HG03378 (cell line): ENCODE data around the gene FMN1.

Experiments
- ATAC-seq: cut with Tn5 transposase; IDR thresholded peaks from one replicate; pipeline ENCODE4 v1.9.1; 2021; ENCODE audit warnings: mild to moderate bottlenecking, moderate library complexity; ENCODE audit not compliant: unreplicated experiment

The FMN1 gene

DNA sequence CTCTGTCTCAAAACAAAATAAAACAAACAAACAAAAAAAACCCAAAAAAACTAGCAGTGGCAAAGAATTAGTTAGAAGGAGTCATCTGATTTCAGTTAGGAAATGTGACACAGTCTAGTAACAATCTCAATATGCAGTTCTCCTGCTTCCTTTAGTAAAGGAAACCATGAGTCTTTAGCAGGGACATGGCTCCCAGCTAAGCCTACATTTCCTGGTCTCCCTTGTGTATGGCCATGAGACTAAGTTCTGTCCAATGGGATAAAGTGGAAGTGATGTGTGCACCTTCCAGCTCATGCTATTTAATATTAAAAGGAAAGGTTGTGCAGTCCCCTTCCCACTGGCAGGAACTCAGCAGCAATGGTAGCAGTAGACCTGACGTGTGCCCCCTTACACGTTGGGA lies 402.1 kb downstream of the FMN1 start:
- ATAC-seq = no peak

GRCh38 chr15:32790352-32790999 lies 404.0 kb downstream of the FMN1 start:
- ATAC-seq = no peak

GRCh38 chr15:32787949-32788348 lies 406.6 kb downstream of the FMN1 start:
- no peak for ATAC-seq

DNA sequence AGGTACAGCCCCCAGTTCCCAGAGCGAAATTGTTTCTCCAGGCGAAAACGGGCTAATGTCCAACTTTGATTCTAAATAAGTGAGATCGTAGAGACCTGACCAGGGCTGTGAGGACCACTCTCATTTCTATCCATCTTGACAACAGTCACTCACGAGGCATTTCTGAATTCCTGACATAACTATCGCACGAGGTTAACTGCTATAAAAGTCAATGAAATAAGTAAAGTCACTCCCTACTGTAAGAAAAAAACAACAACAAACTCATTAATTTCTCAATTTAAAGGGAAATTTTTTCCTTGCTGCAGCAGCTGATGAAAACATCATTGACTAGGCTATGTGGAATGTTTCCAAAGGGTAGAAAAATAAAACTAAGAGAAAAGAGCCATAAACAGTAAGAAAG lies 407.6 kb downstream of the FMN1 start:
- no peak for ATAC-seq

DNA sequence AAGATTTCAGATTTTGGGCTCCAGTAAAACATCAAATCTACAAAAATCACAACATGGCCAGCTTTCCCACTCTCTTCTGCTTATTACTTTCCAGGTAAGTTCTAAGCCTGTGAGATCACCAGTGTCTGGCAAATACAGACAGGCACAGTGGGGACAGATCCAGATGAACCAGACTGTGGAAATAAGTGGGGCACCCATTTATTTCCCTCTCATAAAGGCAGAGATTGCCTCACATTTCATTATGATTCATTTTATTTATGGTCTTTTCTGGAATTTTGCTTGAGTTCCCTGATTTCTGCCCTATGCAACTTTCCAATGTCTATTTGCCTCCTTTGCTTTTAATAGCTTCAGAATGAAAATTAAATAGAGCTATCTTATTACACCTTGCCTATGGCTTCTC lies 409.9 kb downstream of the FMN1 start:
- no peak for ATAC-seq

DNA sequence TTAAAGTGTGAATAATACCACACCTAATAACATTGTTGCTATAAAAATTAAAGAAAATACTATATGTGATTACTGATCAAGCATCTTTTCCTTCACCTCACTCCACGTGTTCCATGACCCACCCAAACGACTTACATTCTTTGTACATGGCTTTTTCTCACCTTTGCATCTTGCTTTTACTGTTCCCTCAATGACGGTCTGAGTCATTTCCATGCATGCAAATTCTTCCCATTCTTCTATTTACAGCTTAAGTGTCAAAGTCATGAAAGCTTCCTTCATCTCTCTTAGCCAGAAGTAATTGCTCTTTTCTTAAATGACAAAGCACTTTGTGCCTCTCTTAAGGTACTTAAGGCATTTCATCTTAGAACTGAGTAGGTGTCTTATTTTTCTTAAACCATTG lies 412.7 kb downstream of the FMN1 start:
- ATAC-seq = no peak

DNA sequence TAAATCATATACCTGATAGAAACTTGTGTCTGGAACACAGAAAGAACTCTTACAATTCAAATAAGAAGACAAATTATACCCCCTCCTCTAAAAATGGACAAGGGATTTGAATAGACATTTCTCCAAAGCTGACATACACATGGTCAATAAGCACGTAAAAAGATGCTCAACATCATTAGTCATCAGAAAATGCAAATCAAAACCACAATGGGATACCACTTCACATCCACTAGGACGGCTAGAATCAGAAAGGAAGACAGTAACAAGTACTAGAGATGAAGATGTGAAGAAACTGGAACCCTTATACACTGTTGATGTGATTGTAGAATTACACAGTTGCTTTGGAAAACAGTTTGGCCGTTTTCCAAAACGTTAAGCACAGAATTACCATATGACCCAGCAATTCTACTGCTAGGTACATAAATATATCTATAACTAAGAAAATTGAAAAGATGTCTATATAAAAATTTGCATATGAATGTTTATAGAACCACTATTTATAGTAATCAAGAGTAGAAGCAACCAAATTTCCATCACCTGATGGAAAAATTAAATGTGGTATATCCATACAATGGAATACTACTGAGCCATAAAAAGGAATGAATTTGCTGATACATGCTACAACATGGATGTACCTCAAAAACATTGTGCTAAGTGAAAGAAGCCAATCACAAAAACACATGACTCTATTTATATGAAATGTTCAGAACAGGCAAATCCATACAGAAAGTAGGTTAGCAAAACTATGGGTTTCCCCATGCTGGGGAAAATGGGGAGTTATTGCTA lies 415.9 kb downstream of the FMN1 start:
- no peak for ATAC-seq

DNA sequence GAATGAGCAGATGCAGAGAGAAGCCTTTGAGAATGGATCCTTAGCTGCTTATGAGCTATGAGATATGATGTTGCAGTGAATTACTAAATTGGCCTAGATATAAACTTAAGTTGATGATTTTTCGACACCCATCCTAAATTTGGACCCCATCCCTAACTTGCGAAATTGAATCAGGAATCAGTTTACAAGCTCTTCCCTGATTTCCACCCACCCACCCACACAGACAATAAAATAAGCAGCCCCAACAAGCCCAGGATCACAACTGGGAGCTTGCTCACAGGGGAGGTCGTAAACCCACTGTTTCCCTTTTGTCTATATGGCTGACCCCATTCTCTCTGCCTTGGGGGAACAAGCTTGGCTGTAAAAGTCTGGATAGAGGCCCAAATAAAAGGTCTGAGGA lies 419.4 kb downstream of the FMN1 start:
- ATAC-seq = no peak

- no peak for ATAC-seq
Observed at GRCh38 chr15:32774022-32774421, 420.5 kb downstream of the FMN1 start.

GRCh38 chr15:32767236-32767635 lies 427.3 kb downstream of the FMN1 start:
- ATAC-seq = no peak

- ATAC-seq = no peak
Observed at GRCh38 chr15:32766101-32766500, 428.4 kb downstream of the FMN1 start.

DNA sequence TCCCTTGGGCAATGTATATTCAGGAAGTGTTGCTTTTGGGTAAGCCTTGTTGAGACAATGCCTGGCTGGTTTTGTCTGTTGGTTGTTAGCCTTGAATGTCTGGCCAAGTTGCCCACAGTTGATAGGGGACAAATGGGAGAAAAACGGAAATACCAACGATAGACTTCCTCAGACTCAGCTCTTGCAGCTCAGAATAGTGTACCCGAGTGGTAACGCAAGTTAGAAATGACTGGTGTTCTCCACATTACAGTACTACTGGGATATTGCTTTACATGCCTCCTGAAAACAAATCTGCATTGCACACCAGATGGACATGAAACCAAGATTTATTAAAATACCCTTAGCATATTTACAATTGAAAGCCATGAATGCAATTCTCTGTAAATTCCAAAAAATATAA lies 429.3 kb downstream of the FMN1 start:
- no peak for ATAC-seq

- no peak for ATAC-seq
Observed at GRCh38 chr15:32763295-32763694, 431.2 kb downstream of the FMN1 start.

- ATAC-seq = no peak
Observed at GRCh38 chr15:32757426-32757825, 437.1 kb downstream of the FMN1 start.

GRCh38 chr15:32750979-32751378 lies 443.5 kb downstream of the FMN1 start:
- ATAC-seq = no peak

DNA sequence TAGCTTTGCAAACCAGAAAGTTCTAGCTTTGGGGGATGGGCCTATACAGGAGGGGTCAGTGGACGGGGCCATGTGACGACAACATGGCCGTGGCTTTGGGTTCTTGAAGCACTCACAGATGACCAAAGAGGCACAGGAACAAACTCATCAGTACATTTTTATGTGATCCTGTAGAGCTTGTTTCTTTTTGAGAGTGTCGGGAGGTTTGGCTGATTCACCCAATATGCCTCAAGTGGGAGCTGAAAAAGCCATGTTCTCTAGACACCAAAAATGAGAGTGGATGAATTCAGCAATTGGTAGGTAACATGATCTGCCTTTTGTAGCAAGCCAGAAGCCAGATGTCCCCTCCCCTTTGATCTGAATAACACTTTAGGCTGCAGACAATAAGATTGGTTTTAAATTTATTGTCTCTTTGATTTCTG lies 446.6 kb downstream of the FMN1 start:
- no peak for ATAC-seq

DNA sequence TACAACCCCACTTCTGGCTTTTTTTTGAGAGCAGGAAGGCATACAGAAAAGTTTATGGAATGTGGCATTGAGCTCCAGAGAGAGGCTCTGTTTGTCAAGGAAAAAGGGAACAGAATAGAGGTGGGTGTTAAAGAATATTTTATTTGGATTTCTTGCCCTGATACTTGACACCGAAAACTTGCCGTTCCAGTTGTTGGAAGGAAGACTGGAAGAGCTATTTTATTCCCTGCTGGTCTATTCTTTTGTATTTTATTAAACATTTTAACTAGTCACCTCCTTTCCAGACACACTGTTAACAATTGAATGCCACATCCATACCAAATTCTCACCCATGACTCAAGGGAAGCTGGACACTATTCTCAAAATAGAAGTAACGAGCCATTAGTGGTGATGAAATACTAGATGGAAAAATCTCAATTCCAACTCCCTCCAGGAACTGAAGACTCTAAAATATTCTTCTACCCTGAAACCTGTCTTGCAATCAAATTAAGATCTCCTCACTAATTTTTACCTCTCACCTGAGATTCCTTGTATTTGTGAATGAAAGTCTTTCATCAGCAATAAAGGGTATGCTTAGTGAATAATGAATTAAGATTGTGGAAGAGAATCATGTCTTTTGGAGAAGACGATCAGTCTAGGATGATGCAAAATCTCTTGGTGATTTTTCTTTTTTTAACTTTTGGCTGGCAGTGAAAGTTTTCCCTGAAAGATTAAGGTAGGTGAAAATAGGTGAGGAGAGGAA lies 448.2 kb downstream of the FMN1 start:
- ATAC-seq = no peak

GRCh38 chr15:32743411-32744140 lies 450.9 kb downstream of the FMN1 start:
- ATAC-seq = no peak

GRCh38 chr15:32739522-32740063 lies 454.9 kb downstream of the FMN1 start:
- ATAC-seq = no peak

DNA sequence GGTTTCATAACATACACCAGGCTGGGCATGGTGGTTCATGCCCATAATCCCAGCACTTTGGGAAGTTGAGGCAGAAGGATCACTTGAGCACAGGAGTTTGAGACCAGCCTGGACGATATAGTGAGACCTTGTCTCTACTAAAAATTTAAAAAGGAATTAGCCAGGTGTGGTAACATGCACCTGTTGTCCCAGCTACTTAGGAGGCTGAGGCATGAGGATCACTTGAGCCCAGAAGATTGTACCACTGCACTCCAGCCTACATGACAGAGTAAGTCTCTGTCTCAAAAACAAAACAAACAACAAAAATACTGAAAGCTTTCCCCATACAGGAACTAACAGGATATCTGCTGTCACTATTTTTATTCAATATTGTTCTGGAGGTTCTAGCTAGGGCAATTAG lies 455.8 kb downstream of the FMN1 start:
- no peak for ATAC-seq

DNA sequence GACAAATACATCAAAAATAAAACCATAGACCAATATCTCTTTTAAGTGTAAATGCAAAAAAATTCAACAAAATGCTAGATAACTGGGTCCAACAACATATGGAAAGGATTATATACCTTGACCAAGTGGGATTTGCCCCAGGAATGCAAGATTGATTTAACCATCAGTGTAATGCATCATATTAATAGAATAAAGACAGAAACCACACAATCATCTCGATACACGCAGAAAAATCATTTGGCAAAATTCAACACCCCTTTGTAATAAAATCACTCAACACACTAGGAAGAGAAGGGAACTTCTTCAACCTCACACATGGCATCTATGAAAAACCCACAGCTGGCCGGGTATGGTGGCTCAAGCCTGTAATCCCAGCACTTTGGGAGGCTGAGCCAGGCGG lies 457.2 kb downstream of the FMN1 start:
- no peak for ATAC-seq
